ENCODE results near the gene RPL10.
"Not testable (repeated sequence)": the region's sequence is repeated elsewhere in the genome, so short reads cannot be mapped to it uniquely, and the experiment has no call there.

The RPL10 gene

GRCh38 chrX:154378799-154379568 lies 19.2 kb upstream of the RPL10 start, which contains the start of gene EMD:
TSS of gene EMD (plus strand) at chrX:154379295. CDS start at chrX:154379485, 190 bp downstream.
- H3K4me1 ChIP-seq (ENCODE audit: control insufficient read depth, insufficient read depth, low read length), result peaks cover 18% of the 10 kb centered on the region
- peak within 1 kb of the TSS; percentile 96 for H3K9ac ChIP-seq (ENCODE audit: low read length)
- H3K9me3 ChIP-seq (ENCODE audit: control insufficient read depth, insufficient read depth, low read depth, low read length), result peaks cover 12% of the 10 kb centered on the region; the same call in 1 of the 2 replicates
- peaks cover 20% of the 10 kb centered on the region for H3K36me3 ChIP-seq (ENCODE audit: control insufficient read depth, insufficient read depth, low read length)
- H3K4me3 ChIP-seq (ENCODE audit: low read depth, low read length), result peak within 1 kb of the TSS; percentile 94
- no peaks in the 10 kb centered on the region for H3K27me3 ChIP-seq (ENCODE audit: control insufficient read depth, insufficient read depth, low read length)
- H3K27ac ChIP-seq (ENCODE audit: low read depth, low read length), result peak within 1 kb of the TSS; percentile 98

GRCh38 chrX:154379569-154379951 lies 18.6 kb upstream of the RPL10 start:
- Histone ChIP-seq H3K36me3 (ENCODE audit: control insufficient read depth, insufficient read depth, low read length) (peaks cover 20% of the 10 kb centered on the region), H3K9ac (ENCODE audit: low read length) (peak overlapping the region; percentile 96), H3K27me3 (ENCODE audit: control insufficient read depth, insufficient read depth, low read length) (no peaks in the 10 kb centered on the region), H3K4me1 (ENCODE audit: control insufficient read depth, insufficient read depth, low read length) (peaks cover 19% of the 10 kb centered on the region), H3K27ac (ENCODE audit: low read depth, low read length) (peak overlapping the region; percentile 98), H3K4me3 (ENCODE audit: low read depth, low read length) (peak overlapping the region; percentile 94), H3K9me3 (ENCODE audit: control insufficient read depth, insufficient read depth, low read depth, low read length) (peaks cover 12% of the 10 kb centered on the region; the same call in 1 of the 2 replicates)

- Histone ChIP-seq H3K4me3 (ENCODE audit: low read depth, low read length) (peak overlapping the region; percentile 94), H3K9me3 (ENCODE audit: control insufficient read depth, insufficient read depth, low read depth, low read length) (peaks cover 12% of the 10 kb centered on the region; the same call in 1 of the 2 replicates), H3K4me1 (ENCODE audit: control insufficient read depth, insufficient read depth, low read length) (peaks cover 17% of the 10 kb centered on the region), H3K36me3 (ENCODE audit: control insufficient read depth, insufficient read depth, low read length) (peaks cover 20% of the 10 kb centered on the region), H3K27me3 (ENCODE audit: control insufficient read depth, insufficient read depth, low read length) (no peaks in the 10 kb centered on the region), H3K27ac (ENCODE audit: low read depth, low read length) (peak overlapping the region; percentile 98; the same call in 1 of the 2 replicates), H3K9ac (ENCODE audit: low read length) (peak overlapping the region; percentile 96)
Observed at GRCh38 chrX:154380153-154380552, 18.0 kb upstream of the RPL10 start.

GRCh38 chrX:154380787-154381186 lies 17.4 kb upstream of the RPL10 start:
- Histone ChIP-seq H3K4me3 (ENCODE audit: low read depth, low read length) (peak overlapping the region; percentile 94), H3K9me3 (ENCODE audit: control insufficient read depth, insufficient read depth, low read depth, low read length) (peaks cover 12% of the 10 kb centered on the region; the same call in 1 of the 2 replicates), H3K9ac (ENCODE audit: low read length) (peak overlapping the region; percentile 96)

GRCh38 chrX:154381271-154381670 lies 16.9 kb upstream of the RPL10 start:
- Histone ChIP-seq H3K4me3 (ENCODE audit: low read depth, low read length) (peak overlapping the region; percentile 42; the same call in 1 of the 2 replicates), H3K36me3 (ENCODE audit: control insufficient read depth, insufficient read depth, low read length) (peaks cover 20% of the 10 kb centered on the region), H3K27me3 (ENCODE audit: control insufficient read depth, insufficient read depth, low read length) (no peaks in the 10 kb centered on the region), H3K9me3 (ENCODE audit: control insufficient read depth, insufficient read depth, low read depth, low read length) (peaks cover 12% of the 10 kb centered on the region; the same call in 1 of the 2 replicates), H3K9ac (ENCODE audit: low read length) (peak overlapping the region; percentile 49), H3K27ac (ENCODE audit: low read depth, low read length) (peak overlapping the region; percentile 65; the same call in 1 of the 2 replicates), H3K4me1 (ENCODE audit: control insufficient read depth, insufficient read depth, low read length) (peaks cover 17% of the 10 kb centered on the region)

More at GRCh38 chrX:154380787-154381186, 17.4 kb upstream of the RPL10 start:
- Histone ChIP-seq H3K27me3 (ENCODE audit: control insufficient read depth, insufficient read depth, low read length) (no peaks in the 10 kb centered on the region), H3K27ac (ENCODE audit: low read depth, low read length) (peak overlapping the region; percentile 98; the same call in 1 of the 2 replicates), H3K36me3 (ENCODE audit: control insufficient read depth, insufficient read depth, low read length) (peaks cover 20% of the 10 kb centered on the region), H3K4me1 (ENCODE audit: control insufficient read depth, insufficient read depth, low read length) (peaks cover 17% of the 10 kb centered on the region)

- peaks cover 17% of the 10 kb centered on the region for H3K4me1 ChIP-seq (ENCODE audit: control insufficient read depth, insufficient read depth, low read length)
- H3K4me3 ChIP-seq (ENCODE audit: low read depth, low read length), result no peak overlapping the region
- no peak overlapping the region for H3K27ac ChIP-seq (ENCODE audit: low read depth, low read length)
- H3K9me3 ChIP-seq (ENCODE audit: control insufficient read depth, insufficient read depth, low read depth, low read length), result peaks cover 12% of the 10 kb centered on the region; the same call in 1 of the 2 replicates
- no peaks in the 10 kb centered on the region for H3K27me3 ChIP-seq (ENCODE audit: control insufficient read depth, insufficient read depth, low read length)
- no peak overlapping the region for H3K9ac ChIP-seq (ENCODE audit: low read length)
- H3K36me3 ChIP-seq (ENCODE audit: control insufficient read depth, insufficient read depth, low read length), result peaks cover 20% of the 10 kb centered on the region
Observed at GRCh38 chrX:154382483-154383069, 15.6 kb upstream of the RPL10 start.

- Histone ChIP-seq H3K36me3 (ENCODE audit: control insufficient read depth, insufficient read depth, low read length) (peaks cover 20% of the 10 kb centered on the region), H3K27ac (ENCODE audit: low read depth, low read length) (no peak overlapping the region), H3K27me3 (ENCODE audit: control insufficient read depth, insufficient read depth, low read length) (no peaks in the 10 kb centered on the region), H3K9ac (ENCODE audit: low read length) (no peak overlapping the region), H3K4me3 (ENCODE audit: low read depth, low read length) (no peak overlapping the region), H3K9me3 (ENCODE audit: control insufficient read depth, insufficient read depth, low read depth, low read length) (peaks cover 12% of the 10 kb centered on the region; the same call in 1 of the 2 replicates), H3K4me1 (ENCODE audit: control insufficient read depth, insufficient read depth, low read length) (peaks cover 17% of the 10 kb centered on the region)
Observed at GRCh38 chrX:154383359-154384283, 14.6 kb upstream of the RPL10 start.

- Histone ChIP-seq H3K27ac (ENCODE audit: low read depth, low read length) (no peak overlapping the region), H3K9me3 (ENCODE audit: control insufficient read depth, insufficient read depth, low read depth, low read length) (peaks cover 12% of the 10 kb centered on the region; the same call in 1 of the 2 replicates), H3K27me3 (ENCODE audit: control insufficient read depth, insufficient read depth, low read length) (no peaks in the 10 kb centered on the region), H3K4me3 (ENCODE audit: low read depth, low read length) (no peak overlapping the region), H3K36me3 (ENCODE audit: control insufficient read depth, insufficient read depth, low read length) (peaks cover 20% of the 10 kb centered on the region), H3K9ac (ENCODE audit: low read length) (no peak overlapping the region), H3K4me1 (ENCODE audit: control insufficient read depth, insufficient read depth, low read length) (peaks cover 17% of the 10 kb centered on the region)
Observed at GRCh38 chrX:154384284-154384892, 13.8 kb upstream of the RPL10 start.

GRCh38 chrX:154388094-154388493 lies 10.1 kb upstream of the RPL10 start:
- not testable (repeated sequence) for H3K4me1 ChIP-seq (ENCODE audit: control insufficient read depth, insufficient read depth, low read length); H3K36me3 ChIP-seq (ENCODE audit: control insufficient read depth, insufficient read depth, low read length); H3K9ac ChIP-seq (ENCODE audit: low read length); H3K9me3 ChIP-seq (ENCODE audit: control insufficient read depth, insufficient read depth, low read depth, low read length); H3K27me3 ChIP-seq (ENCODE audit: control insufficient read depth, insufficient read depth, low read length); H3K4me3 ChIP-seq (ENCODE audit: low read depth, low read length); H3K27ac ChIP-seq (ENCODE audit: low read depth, low read length)

GRCh38 chrX:154388649-154389048 lies 9.5 kb upstream of the RPL10 start:
- not testable (repeated sequence) for H3K4me1 ChIP-seq (ENCODE audit: control insufficient read depth, insufficient read depth, low read length); H3K27me3 ChIP-seq (ENCODE audit: control insufficient read depth, insufficient read depth, low read length); H3K9ac ChIP-seq (ENCODE audit: low read length); H3K4me3 ChIP-seq (ENCODE audit: low read depth, low read length); H3K36me3 ChIP-seq (ENCODE audit: control insufficient read depth, insufficient read depth, low read length); H3K27ac ChIP-seq (ENCODE audit: low read depth, low read length); H3K9me3 ChIP-seq (ENCODE audit: control insufficient read depth, insufficient read depth, low read depth, low read length)
